ENCODE results near the gene P2RX7.
A peak's percentile ranks its signal among the peaks of the same experiment; 100 is the strongest.

Gene P2RX7

GRCh38 chr12:121172145-121172544, 39.5 kb downstream of the P2RX7 start:
- no peak for DNase-seq (ENCODE audit: extremely low spot score)
- POLR2A ChIA-PET = no interaction called here
- no peak for TF ChIP-seq CTCF (IDR thresholded peaks at IDR 0.05; ENCODE audit: control extremely low read depth, extremely low read depth, low read depth, missing control alignments)
- CTCF ChIA-PET = interaction anchor here (2.2 kb wide), 1 partner anchor 10 kb away, joined by 7 read pairs; no protein-coding TSS in a partner anchor

GRCh38 chr12:121175383-121176119, 42.9 kb downstream of the P2RX7 start:
- POLR2A ChIA-PET = no interaction called here
- DNase-seq (ENCODE audit: extremely low spot score) = peak; percentile 41
- no peak for TF ChIP-seq CTCF (IDR thresholded peaks at IDR 0.05; ENCODE audit: control extremely low read depth, extremely low read depth, low read depth, missing control alignments)
- CTCF ChIA-PET = no interaction called here

GRCh38 chr12:121176826-121177529, 44.3 kb downstream of the P2RX7 start:
- ChIA-PET POLR2A (no interaction called here), CTCF (interaction anchor here (0.8 to 1.4 kb wide), 2 partner anchors 10 to 12 kb away, joined by 3 read pairs; no protein-coding TSS in a partner anchor)
- DNase-seq (ENCODE audit: extremely low spot score) = no peak
- TF ChIP-seq CTCF (IDR thresholded peaks at IDR 0.05; ENCODE audit: control extremely low read depth, extremely low read depth, low read depth, missing control alignments) = no peak

- CTCF ChIA-PET = interaction anchor here (2.1 kb wide), 1 partner anchor 8 kb away, joined by 7 read pairs; no protein-coding TSS in a partner anchor
- no peak for TF ChIP-seq CTCF (IDR thresholded peaks at IDR 0.05; ENCODE audit: control extremely low read depth, extremely low read depth, low read depth, missing control alignments)
- POLR2A ChIA-PET = no interaction called here
- no peak for DNase-seq (ENCODE audit: extremely low spot score)
Observed at GRCh38 chr12:121181181-121181580, 48.5 kb downstream of the P2RX7 start.

- DNase-seq (ENCODE audit: extremely low spot score) = no peak
- CTCF ChIA-PET = interaction anchor here (0.7 to 2.1 kb wide), 2 partner anchors 9 to 10 kb away, joined by 3 to 7 read pairs; no protein-coding TSS in a partner anchor
- TF ChIP-seq CTCF (IDR thresholded peaks at IDR 0.05; ENCODE audit: control extremely low read depth, extremely low read depth, low read depth, missing control alignments) = no peak
- POLR2A ChIA-PET = no interaction called here
Observed at GRCh38 chr12:121182222-121182893, 49.7 kb downstream of the P2RX7 start.

GRCh38 chr12:121184425-121184824, 51.7 kb downstream of the P2RX7 start:
- ChIA-PET CTCF (interaction anchor here (1.0 to 1.5 kb wide), 4 partner anchors 11 to 538 kb away, joined by 3 read pairs; no protein-coding TSS in a partner anchor), POLR2A (no interaction called here)
- DNase-seq (ENCODE audit: extremely low spot score) = no peak
- TF ChIP-seq CTCF (IDR thresholded peaks at IDR 0.05; ENCODE audit: control extremely low read depth, extremely low read depth, low read depth, missing control alignments) = no peak
